Skeletal muscle tissue (tissue), 4 donors: ENCODE results near the gene KY. TPM values are rescaled to one million over a fixed set of nuclear protein-coding genes. Genes with fewer than 3 reads are reported as not detected.

Experiments used
- H3K27ac ChIP-seq: one replicate; pipeline ENCODE4 v1.7.0; 2013; ENCODE audit warnings: mild to moderate bottlenecking, low read depth, low read length, inconsistent platforms
- H3K27me3 ChIP-seq, 3 donors: one replicate each; pipeline ENCODE4 v1.7.0; 2013; ENCODE audit warnings: low read length in 3 of 3; ENCODE audit not compliant: control insufficient read depth in 3 of 3, insufficient read depth in 3 of 3
- H3K36me3 ChIP-seq, 3 donors: one replicate each; pipeline ENCODE4 v1.7.0; 2013; ENCODE audit warnings: low read length in 3 of 3; ENCODE audit not compliant: control insufficient read depth in 3 of 3, insufficient read depth in 3 of 3
- H3K4me1 ChIP-seq, 3 donors: one replicate each; pipeline ENCODE4 v1.7.0; 2013; ENCODE audit warnings: low read length in 3 of 3, mild to moderate bottlenecking in 3 of 3; ENCODE audit not compliant: control insufficient read depth in 3 of 3, insufficient read depth in 3 of 3
- H3K4me3 ChIP-seq, 3 donors: one replicate each; pipeline ENCODE4 v1.7.0; 2013; ENCODE audit warnings: low read length in 3 of 3
- H3K9ac ChIP-seq, 3 donors: one replicate each; pipeline ENCODE4 v1.7.0; 2013; ENCODE audit warnings: low read length in 3 of 3, mild to moderate bottlenecking in 3 of 3, moderate library complexity in 2 of 3, low read depth in 1 of 3
- H3K9me3 ChIP-seq, 3 donors: one replicate each; pipeline ENCODE4 v1.7.0; 2013; ENCODE audit warnings: low read length in 3 of 3; ENCODE audit not compliant: control insufficient read depth in 3 of 3
- total RNA-seq: library from RNA; depleted of rRNA; stranded (reverse); fragments of >200 nt; gene quantifications from one replicate; pipeline ENCODE4 v1.2.3, GENCODE V29; 2014
- donor health status: Osteomylitis.

Gene KY
- total RNA-seq: 61.6 TPM

GRCh38 chr3:134650431-134651346, at the start of gene KY:
TSS of gene KY (minus strand) at chr3:134651022. CDS start at chr3:134650960, 62 bp downstream.
- Histone ChIP-seq H3K9me3 (no peaks in the 10 kb centered on the region), H3K27ac (peak within 1 kb of the TSS; percentile 80), H3K4me1 (peaks cover 63 to 66% (median 64%) of the 10 kb centered on the region in 3 donors), H3K4me3 (peak within 1 kb of the TSS; percentile 78 to 87 (median 85)), H3K9ac (peak within 1 kb of the TSS; percentile 82 to 89 (median 88)), H3K36me3 (peaks cover 0 to 13% (median 4%) of the 10 kb centered on the region in 3 donors), H3K27me3 (no peaks in the 10 kb centered on the region)

GRCh38 chr3:134699721-134700120, 48.9 kb upstream of the KY start:
- Histone ChIP-seq H3K9me3 (no peaks in the 10 kb centered on the region), H3K27ac (no peak overlapping the region), H3K9ac (no peak overlapping the region), H3K4me3 (no peak overlapping the region), H3K4me1 (peaks cover 25 to 37% (median 31%) of the 10 kb centered on the region in 3 donors), H3K27me3 (no peaks in the 10 kb centered on the region), H3K36me3 (no peaks in the 10 kb centered on the region)

GRCh38 chr3:134699141-134699711, 48.4 kb upstream of the KY start:
- Histone ChIP-seq H3K27ac (no peak overlapping the region), H3K4me1 (peaks cover 26 to 41% (median 35%) of the 10 kb centered on the region in 3 donors), H3K4me3 (no peak overlapping the region), H3K9me3 (no peaks in the 10 kb centered on the region), H3K36me3 (no peaks in the 10 kb centered on the region), H3K27me3 (no peaks in the 10 kb centered on the region), H3K9ac (peak overlapping the region in 1 of 3 donors; percentile 51)

GRCh38 chr3:134697830-134698689, 47.2 kb upstream of the KY start:
- H3K4me3 ChIP-seq: peak overlapping the region in 2 of 3 donors; percentile 15 to 45
- H3K36me3 ChIP-seq: no peaks in the 10 kb centered on the region
- no peaks in the 10 kb centered on the region for H3K9me3 ChIP-seq
- H3K4me1 ChIP-seq: peaks cover 35 to 48% (median 44%) of the 10 kb centered on the region in 3 donors
- no peaks in the 10 kb centered on the region for H3K27me3 ChIP-seq
- peak overlapping the region in 1 of 3 donors; percentile 68 for H3K9ac ChIP-seq
- peak overlapping the region; percentile 11 for H3K27ac ChIP-seq

GRCh38 chr3:134696155-134696554, 45.3 kb upstream of the KY start:
- Histone ChIP-seq H3K27me3 (no peaks in the 10 kb centered on the region), H3K9ac (no peak overlapping the region), H3K27ac (no peak overlapping the region), H3K36me3 (no peaks in the 10 kb centered on the region), H3K9me3 (no peaks in the 10 kb centered on the region), H3K4me1 (peaks cover 35 to 48% (median 44%) of the 10 kb centered on the region in 3 donors), H3K4me3 (no peak overlapping the region)

GRCh38 chr3:134694946-134695543, 44.2 kb upstream of the KY start:
- no peak overlapping the region for H3K27ac ChIP-seq
- H3K4me1 ChIP-seq: peaks cover 35 to 48% (median 43%) of the 10 kb centered on the region in 3 donors
- no peak overlapping the region for H3K4me3 ChIP-seq

GRCh38 chr3:134694466-134694865, 43.6 kb upstream of the KY start:
- no peaks in the 10 kb centered on the region for H3K9me3 ChIP-seq
- no peak overlapping the region for H3K27ac ChIP-seq
- no peaks in the 10 kb centered on the region for H3K27me3 ChIP-seq
- H3K4me1 ChIP-seq: peaks cover 32 to 42% (median 38%) of the 10 kb centered on the region in 3 donors
- no peak overlapping the region for H3K9ac ChIP-seq
- H3K4me3 ChIP-seq: no peak overlapping the region
- H3K36me3 ChIP-seq: no peaks in the 10 kb centered on the region

More at GRCh38 chr3:134694946-134695543, 44.2 kb upstream of the KY start:
- no peaks in the 10 kb centered on the region for H3K27me3 ChIP-seq
- no peaks in the 10 kb centered on the region for H3K9me3 ChIP-seq
- H3K36me3 ChIP-seq: no peaks in the 10 kb centered on the region
- no peak overlapping the region for H3K9ac ChIP-seq

- Histone ChIP-seq H3K9me3 (no peaks in the 10 kb centered on the region), H3K27me3 (no peaks in the 10 kb centered on the region), H3K36me3 (no peaks in the 10 kb centered on the region), H3K4me1 (peaks cover 25 to 36% (median 32%) of the 10 kb centered on the region in 3 donors), H3K4me3 (no peak overlapping the region), H3K9ac (peak overlapping the region in 1 of 3 donors; percentile 8), H3K27ac (no peak overlapping the region)
Measured at GRCh38 chr3:134693804-134694203, 43.0 kb upstream of the KY start.

GRCh38 chr3:134693226-134693625, 42.4 kb upstream of the KY start:
- no peaks in the 10 kb centered on the region for H3K36me3 ChIP-seq
- H3K4me3 ChIP-seq: no peak overlapping the region
- H3K4me1 ChIP-seq: peaks cover 20 to 30% (median 26%) of the 10 kb centered on the region in 3 donors
- no peak overlapping the region for H3K27ac ChIP-seq
- H3K27me3 ChIP-seq: no peaks in the 10 kb centered on the region
- H3K9ac ChIP-seq: peak overlapping the region in 1 of 3 donors; percentile 8
- no peaks in the 10 kb centered on the region for H3K9me3 ChIP-seq
